ENCODE measurements around the gene MYBPH. TPM values are rescaled to one million over a fixed set of nuclear protein-coding genes. Genes with fewer than 3 reads are reported as not detected.

The MYBPH gene
- total and polyA plus RNA-seq, 2 donors: 8.9 TPM; not detected in 1

- Histone ChIP-seq H3K27ac (ENCODE audit: low read depth) (no peak overlapping the region), H3K36me3 (ENCODE audit: insufficient read depth) (no peaks in the 10 kb centered on the region), H3K4me3 (ENCODE audit: low read depth, low read length) (no peak overlapping the region), H3K4me1 (ENCODE audit: insufficient read depth) (no peaks in the 10 kb centered on the region)
- DNase-seq (ENCODE audit: extremely low spot score): no peak
- WGBS: 92% methylated on average over 1 of the region's 1 CpG
Observed at GRCh38 chr1:203136409-203137042, 39.1 kb downstream of the MYBPH start.

- Histone ChIP-seq H3K4me1 (ENCODE audit: insufficient read depth) (no peaks in the 10 kb centered on the region), H3K27ac (ENCODE audit: low read depth) (no peak overlapping the region), H3K4me3 (ENCODE audit: low read depth, low read length) (no peak overlapping the region), H3K36me3 (ENCODE audit: insufficient read depth) (no peaks in the 10 kb centered on the region)
- WGBS: 62% methylated on average over 8 of the region's 8 CpGs
- no peak for DNase-seq (ENCODE audit: extremely low spot score)
Observed at GRCh38 chr1:203135636-203136305, 39.9 kb downstream of the MYBPH start.

- Histone ChIP-seq H3K36me3 (ENCODE audit: insufficient read depth) (no peaks in the 10 kb centered on the region), H3K27ac (ENCODE audit: low read depth) (no peak overlapping the region), H3K4me3 (ENCODE audit: low read depth, low read length) (no peak overlapping the region), H3K4me1 (ENCODE audit: insufficient read depth) (no peaks in the 10 kb centered on the region)
- WGBS: 81% methylated on average over 12 of the region's 12 CpGs
- DNase-seq (ENCODE audit: extremely low spot score): no peak
Observed at GRCh38 chr1:203133970-203134725, 41.5 kb downstream of the MYBPH start.

- Histone ChIP-seq H3K27ac (ENCODE audit: low read depth) (no peak overlapping the region), H3K4me3 (ENCODE audit: low read depth, low read length) (no peak overlapping the region)
Observed at GRCh38 chr1:203131548-203132200, 44.0 kb downstream of the MYBPH start.

GRCh38 chr1:203130358-203130985, 45.2 kb downstream of the MYBPH start:
- no peak for DNase-seq (ENCODE audit: extremely low spot score)
- WGBS: 83% methylated on average over 3 of the region's 3 CpGs

More at GRCh38 chr1:203131548-203132200, 44.0 kb downstream of the MYBPH start:
- no peaks in the 10 kb centered on the region for H3K36me3 ChIP-seq (ENCODE audit: insufficient read depth)
- 92% methylated on average over 9 of the region's 9 CpGs for WGBS
- DNase-seq (ENCODE audit: extremely low spot score): no peak
- no peaks in the 10 kb centered on the region for H3K4me1 ChIP-seq (ENCODE audit: insufficient read depth)

GRCh38 chr1:203129501-203130231, 46.0 kb downstream of the MYBPH start:
- H3K4me3 ChIP-seq (ENCODE audit: low read depth, low read length): no peak overlapping the region
- WGBS: 64% methylated on average over 7 of the region's 7 CpGs
- H3K4me1 ChIP-seq (ENCODE audit: insufficient read depth): no peaks in the 10 kb centered on the region
- no peak overlapping the region for H3K27ac ChIP-seq (ENCODE audit: low read depth)
- H3K36me3 ChIP-seq (ENCODE audit: insufficient read depth): no peaks in the 10 kb centered on the region
- no peak for DNase-seq (ENCODE audit: extremely low spot score)

More at GRCh38 chr1:203130358-203130985, 45.2 kb downstream of the MYBPH start:
- no peak overlapping the region for H3K27ac ChIP-seq (ENCODE audit: low read depth)
- H3K4me1 ChIP-seq (ENCODE audit: insufficient read depth): no peaks in the 10 kb centered on the region
- no peaks in the 10 kb centered on the region for H3K36me3 ChIP-seq (ENCODE audit: insufficient read depth)
- H3K4me3 ChIP-seq (ENCODE audit: low read depth, low read length): no peak overlapping the region

GRCh38 chr1:203128716-203129500, 46.7 kb downstream of the MYBPH start:
- no peak for DNase-seq (ENCODE audit: extremely low spot score)
- Histone ChIP-seq H3K4me3 (ENCODE audit: low read depth, low read length) (no peak overlapping the region), H3K4me1 (ENCODE audit: insufficient read depth) (no peaks in the 10 kb centered on the region), H3K36me3 (ENCODE audit: insufficient read depth) (no peaks in the 10 kb centered on the region), H3K27ac (ENCODE audit: low read depth) (no peak overlapping the region)
- 93% methylated on average over 29 of the region's 29 CpGs for WGBS

- H3K36me3 ChIP-seq (ENCODE audit: insufficient read depth): no peaks in the 10 kb centered on the region
- DNase-seq (ENCODE audit: extremely low spot score): no peak
- H3K4me3 ChIP-seq (ENCODE audit: low read depth, low read length): no peak overlapping the region
- no peaks in the 10 kb centered on the region for H3K4me1 ChIP-seq (ENCODE audit: insufficient read depth)
- no peak overlapping the region for H3K27ac ChIP-seq (ENCODE audit: low read depth)
- WGBS: 28% methylated on average over 7 of the region's 7 CpGs
Observed at GRCh38 chr1:203128431-203128715, 47.3 kb downstream of the MYBPH start.

GRCh38 chr1:203127666-203128430, 47.8 kb downstream of the MYBPH start, which contains the start of gene ADORA1:
Gene ADORA1, plus strand, starts transcription at chr1:203127726. Its CDS starts 1,116 bp downstream, at chr1:203128842.
- 1% methylated on average over 51 of the region's 51 CpGs for WGBS
- no peak for DNase-seq (ENCODE audit: extremely low spot score)

GRCh38 chr1:203126866-203127665, 48.6 kb downstream of the MYBPH start:
- no peak for DNase-seq (ENCODE audit: extremely low spot score)
- WGBS: 22% methylated on average over 12 of the region's 12 CpGs
- peak overlapping the region; percentile 17 for H3K4me3 ChIP-seq (ENCODE audit: low read depth, low read length)
- H3K27ac ChIP-seq (ENCODE audit: low read depth): no peak overlapping the region
- H3K36me3 ChIP-seq (ENCODE audit: insufficient read depth): no peaks in the 10 kb centered on the region
- no peaks in the 10 kb centered on the region for H3K4me1 ChIP-seq (ENCODE audit: insufficient read depth)

More at GRCh38 chr1:203127666-203128430, 47.8 kb downstream of the MYBPH start, which contains the start of gene ADORA1:
- H3K4me3 ChIP-seq (ENCODE audit: low read depth, low read length): peak within 1 kb of the TSS; percentile 17
- H3K27ac ChIP-seq (ENCODE audit: low read depth): no peak within 1 kb of the TSS
- no peaks in the 10 kb centered on the region for H3K36me3 ChIP-seq (ENCODE audit: insufficient read depth)
- no peaks in the 10 kb centered on the region for H3K4me1 ChIP-seq (ENCODE audit: insufficient read depth)

Measured in urinary bladder (tissue), 4 donors.